HepG2 (cell line): Measurements from ENCODE around the gene CLDN7. TPM values are rescaled to one million over a fixed set of nuclear protein-coding genes. Genes with fewer than 3 reads are reported as not detected.

ENCODE experiments used
- ATAC-seq: fragments of 200-7000 bp; cut with Tn5 transposase; 3 replicates; pipeline ENCODE4 v1.9.1; 2020; ENCODE audit warnings: mild to moderate bottlenecking, moderate library complexity
- BruUV-seq: library from RNA; stranded (reverse); fragments of 400-500 nt; replicated peaks from 2 replicates; lab custom pipeline; 2021; lab: Mats Ljungman, UMichigan
- CTCF ChIA-PET: fragments of 300-600 bp; formaldehyde crosslinking; extraction: SDS; loops from one replicate; lab custom pipeline; 2021; ENCODE audit warnings: low total read pairs, inconsistent platforms, low intra/inter-chr PET ratio; lab: Yijun Ruan, JAX
- POLR2A ChIA-PET: fragments of 350-600 bp; sonication (Branson Sonifier 250); formaldehyde crosslinking; loops from one replicate; lab custom pipeline; 2020; ENCODE audit warnings: antibody characterized with exemption, inconsistent platforms; lab: Yijun Ruan, JAX
- DNase-seq: peaks from one replicate; pipeline ENCODE4 v3.0.0-alpha.2; 2015; ENCODE audit warnings: low spot score
- FAIRE-seq: peaks from 3 replicates; lab custom pipeline; 2011; peaks lifted over from hg19 to GRCh38; lab: Jason Lieb, UNC
- H2AFZ ChIP-seq: one replicate; pipeline ENCODE4 v1.6.1; 2011; ENCODE audit warnings: low read length, inconsistent platforms
- H3K27ac ChIP-seq: fragments of 300-600 bp; 3 replicates; pipeline ENCODE4 v1.8.0; 2011; ENCODE audit warnings: mixed run types, mild to moderate bottlenecking, mixed read lengths, low read length, inconsistent platforms; ENCODE audit not compliant: insufficient read depth; ENCODE audit errors: extremely low read length
- H3K27me3 ChIP-seq, 2 experiments: fragments of 200-600 bp in 1 of 2; 2 replicates in 1 of 2; 3 replicates in 1 of 2; pipeline versions ENCODE4 v1.6.0 to v1.8.0; 2011; ENCODE audit warnings: low read length in 2 of 2, mild to moderate bottlenecking in 2 of 2, moderate library complexity in 2 of 2, inconsistent platforms in 1 of 2; ENCODE audit not compliant: insufficient read depth in 2 of 2, control insufficient read depth in 1 of 2
- H3K36me3 ChIP-seq, 2 experiments: fragments of 200-600 bp in 1 of 2; replicated peaks in 1 of 2; 2 replicates in 1 of 2; 3 replicates in 1 of 2; pipeline versions ENCODE4 v1.5.1 to v1.8.0; 2011; ENCODE audit warnings: low read length in 2 of 2, inconsistent platforms in 1 of 2; ENCODE audit not compliant: insufficient read depth in 2 of 2, control insufficient read depth in 1 of 2
- H3K4me1 ChIP-seq: 2 replicates; pipeline ENCODE4 v1.5.1; 2012; ENCODE audit warnings: low read length, inconsistent platforms; ENCODE audit not compliant: insufficient read depth
- H3K4me2 ChIP-seq: 2 replicates; pipeline ENCODE4 v1.6.0; 2011; ENCODE audit warnings: low read depth, low read length, inconsistent platforms
- H3K4me3 ChIP-seq, 3 experiments: fragments of 200-600 bp in 1 of 3; sonication (generic), shearing (Covaris generic) in 1 of 3; replicated peaks in 1 of 3; 2 replicates each; pipeline ENCODE4 v1.5.1; 2011 to 2016; ENCODE audit warnings: low read length in 3 of 3, inconsistent platforms in 2 of 3, low read depth in 2 of 3, mild to moderate bottlenecking in 2 of 3, control low read depth in 1 of 3, mixed read lengths in 1 of 3; ENCODE audit not compliant: insufficient read depth in 1 of 3
- H3K79me2 ChIP-seq: one replicate; pipeline ENCODE4 v1.6.1; 2011; ENCODE audit warnings: low read length, inconsistent platforms; ENCODE audit not compliant: insufficient read depth
- H3K9ac ChIP-seq: 2 replicates; pipeline ENCODE4 v1.6.0; 2011; ENCODE audit warnings: mild to moderate bottlenecking, low read depth, low read length, inconsistent platforms; ENCODE audit not compliant: insufficient read depth
- H3K9me3 ChIP-seq: 2 replicates; pipeline ENCODE4 v1.5.1; 2012; ENCODE audit warnings: mild to moderate bottlenecking, low read length
- H4K20me1 ChIP-seq: 2 replicates; pipeline ENCODE4 v1.6.0; 2011; ENCODE audit warnings: inconsistent platforms, mild to moderate bottlenecking, low read length, moderate library complexity; ENCODE audit not compliant: insufficient read depth
- AFF4 ChIP-seq: sonication (generic); formaldehyde crosslinking; IDR thresholded peaks from 2 replicates; pipeline ENCODE4 v1.4.0; 2020; ENCODE audit warnings: missing genetic modification reagents
- HMGA1 ChIP-seq: sonication (generic); formaldehyde crosslinking; conservative IDR thresholded peaks from 2 replicates; pipeline ENCODE4 v1.4.0; 2020; ENCODE audit warnings: missing genetic modification reagents
- HNRNPL ChIP-seq: fragments of 200-400 bp; formaldehyde crosslinking; IDR thresholded peaks from 2 replicates; pipeline ENCODE4 v1.6.1; 2017; ENCODE audit warnings: mild to moderate bottlenecking, low read depth, low read length
- JUN ChIP-seq: sonication (generic); formaldehyde crosslinking; IDR thresholded peaks from 2 replicates; pipeline ENCODE4 v1.4.0; 2020; ENCODE audit warnings: mild to moderate bottlenecking, missing genetic modification reagents
- NFIB ChIP-seq: sonication (generic); formaldehyde crosslinking; IDR thresholded peaks from 2 replicates; pipeline ENCODE4 v1.9.0; 2021; ENCODE audit warnings: missing genetic modification reagents, mild to moderate bottlenecking, borderline replicate concordance
- RARG ChIP-seq: sonication (generic); formaldehyde crosslinking; IDR thresholded peaks from 2 replicates; pipeline ENCODE4 v1.4.0; 2020; ENCODE audit warnings: low read depth, mild to moderate bottlenecking, missing genetic modification reagents
- SIX4 ChIP-seq: sonication (generic); formaldehyde crosslinking; IDR thresholded peaks from 2 replicates; pipeline ENCODE4 v1.4.0; 2020; ENCODE audit warnings: missing genetic modification reagents
- ZNF138 ChIP-seq: sonication (generic); formaldehyde crosslinking; IDR thresholded peaks from 2 replicates; pipeline ENCODE4 v1.5.0; 2020; ENCODE audit warnings: mild to moderate bottlenecking, low read depth, missing genetic modification reagents
- ZNF296 ChIP-seq: sonication (generic); formaldehyde crosslinking; conservative IDR thresholded peaks from 2 replicates; pipeline ENCODE4 v1.5.0; 2020; ENCODE audit warnings: mild to moderate bottlenecking, missing genetic modification reagents
- ZNF317 ChIP-seq: sonication (generic); formaldehyde crosslinking; IDR thresholded peaks from 2 replicates; pipeline ENCODE4 v1.5.0; 2020; ENCODE audit warnings: mild to moderate bottlenecking, missing genetic modification reagents
- ZNF770 ChIP-seq: sonication (generic); formaldehyde crosslinking; IDR thresholded peaks from 2 replicates; pipeline ENCODE4 v1.5.0; 2020; ENCODE audit warnings: mild to moderate bottlenecking, missing genetic modification reagents
- ZNF816 ChIP-seq: sonication (generic); formaldehyde crosslinking; IDR thresholded peaks from 2 replicates; pipeline ENCODE4 v1.8.0; 2022; ENCODE audit warnings: missing genetic modification reagents, mild to moderate bottlenecking, borderline replicate concordance
- WGBS: methylation state at CpG from one replicate; pipeline ENCODE4 v1.1.6; 2017; ENCODE audit warnings: low lambda C conversion rate; 5-methylcytosine and 5-hydroxymethylcytosine counted together
- in situ Hi-C: cut with HindIII; loops from 2 replicates; pipeline ENCODE4 v1.10.0; 2017; ENCODE audit warnings: low pct_unique_long_range_greater_than_20kb; ENCODE audit not compliant: extremely low pct_ligation_motif_present
- intact Hi-C: fragments of 100-400 bp; cut with micrococcal nuclease; formaldehyde crosslinking; loops from one replicate; pipeline ENCODE4 v1.10.0; 2022; ENCODE audit not compliant: unreplicated experiment
- polyA plus RNA-seq, 8 experiments: library from polyadenylated mRNA; depleted of rRNA in 3 of 8; stranded (reverse) in 7 of 8; unstranded in 1 of 8; fragments of >200 nt; fragmentation: Illumina TruSeq in 4 of 8; extraction: Trizol in 4 of 8; gene quantifications; 2 replicates each; pipeline versions ENCODE4 v1.2.1 to v1.2.3, GENCODE V29; 2011 to 2016; ENCODE audit warnings: low read depth in 4 of 8, missing spikeins in 1 of 8, mixed read lengths in 1 of 8; ENCODE audit not compliant: insufficient read depth in 1 of 8
- total RNA-seq, 5 experiments: library from RNA; depleted of rRNA; stranded (reverse); fragments of >200 nt; fragmentation: Illumina TruSeq; extraction: Trizol; gene quantifications; 2 replicates each; pipeline ENCODE4 v1.2.3, GENCODE V29; 2016; ENCODE audit warnings: low read depth in 1 of 5
- TF ChIP-seq, protein P1 (sequence below): sonication (generic); formaldehyde crosslinking; conservative IDR thresholded peaks from 2 replicates; pipeline ENCODE4 v1.8.0; 2022; ENCODE audit warnings: low read depth, missing genetic modification reagents

The CLDN7 gene
- total and polyA plus RNA-seq, 2 of the 13 experiments (the other 11 are each of a cell fraction or from before 2014, with no cell fraction given), result not detected

DNA sequence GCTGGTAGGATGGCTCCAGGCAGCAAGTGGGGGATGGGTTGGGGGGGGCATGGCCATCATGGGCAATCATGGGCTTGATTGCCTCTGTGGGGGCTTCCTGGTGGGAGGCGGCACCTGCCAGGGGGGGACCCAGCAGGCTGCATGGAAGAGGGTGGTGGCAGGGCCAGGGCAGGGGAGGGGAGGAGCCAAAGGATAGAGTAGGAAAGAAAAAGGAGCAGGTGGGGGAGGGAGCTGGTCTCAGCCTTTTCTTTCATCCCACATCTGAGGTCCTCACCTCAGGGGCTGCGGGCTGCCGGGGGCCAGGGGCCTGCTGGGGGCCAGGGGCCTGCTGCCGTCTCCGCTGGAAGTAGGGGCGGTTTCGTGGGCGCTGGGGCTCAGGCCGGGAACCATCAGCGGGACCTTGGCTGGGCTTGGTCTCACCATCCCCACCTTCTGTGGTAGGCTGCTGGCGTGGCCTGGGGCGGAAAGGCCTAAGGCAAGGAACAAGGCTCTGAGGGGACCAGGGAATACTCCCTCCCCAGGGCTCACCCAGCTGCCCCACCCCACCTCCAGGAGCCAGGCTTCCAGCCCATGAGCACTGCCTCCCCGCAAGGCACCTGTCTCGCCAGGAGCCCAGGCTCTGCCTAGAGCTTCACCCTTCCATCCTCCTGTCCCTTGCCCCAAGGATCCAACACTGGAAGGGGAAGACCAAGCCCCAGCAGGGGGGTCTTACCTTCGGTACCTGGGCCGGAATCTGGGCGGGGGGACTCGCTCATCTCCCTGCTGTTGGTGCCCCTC lies 27.2 kb upstream of the CLDN7 start:
- in situ Hi-C loops (loop anchor here (10.0 kb wide), 1 partner anchor 245 kb away; the partner anchor contains the start of gene SLC16A11), intact Hi-C loops (no loop called here)
- FAIRE-seq (no peak), ATAC-seq (no peak), DNase-seq (no peak)
- H2AFZ ChIP-seq, result no peak overlapping the region
- no peak overlapping the region for H3K27ac ChIP-seq
- H3K4me2 ChIP-seq, result no peak overlapping the region
- 77% methylated on average over 6 of the region's 18 CpGs for WGBS
- no peak overlapping the region for H3K9ac ChIP-seq
- ChIA-PET CTCF (no interaction called here), POLR2A (no interaction called here)
- H3K27me3 ChIP-seq, result peaks cover 0 to 11% of the 10 kb centered on the region in 2 experiments; a peak in 2 of 5 replicates
- no peaks in the 10 kb centered on the region for H3K79me2 ChIP-seq
- peaks cover 26% of the 10 kb centered on the region for H3K4me1 ChIP-seq
- H3K9me3 ChIP-seq, result no peaks in the 10 kb centered on the region
- peaks cover 4 to 7% of the 10 kb centered on the region in 2 experiments; a peak in 3 of 5 replicates for H3K36me3 ChIP-seq
- no TSS peak for BruUV-seq
- H3K4me3 ChIP-seq, result no peak overlapping the region
- no peak for TF ChIP-seq ZNF138 (CRISPR knock-in tag)
- no peak for TF ChIP-seq AFF4 (CRISPR knock-in tag)
- no peak for TF ChIP-seq ZNF770
- no peak for TF ChIP-seq ZNF816 (CRISPR knock-in tag)
- no peak for TF ChIP-seq RARG (CRISPR knock-in tag)
- no peak for TF ChIP-seq SIX4 (CRISPR knock-in tag)
- TF ChIP-seq, protein P1, sequence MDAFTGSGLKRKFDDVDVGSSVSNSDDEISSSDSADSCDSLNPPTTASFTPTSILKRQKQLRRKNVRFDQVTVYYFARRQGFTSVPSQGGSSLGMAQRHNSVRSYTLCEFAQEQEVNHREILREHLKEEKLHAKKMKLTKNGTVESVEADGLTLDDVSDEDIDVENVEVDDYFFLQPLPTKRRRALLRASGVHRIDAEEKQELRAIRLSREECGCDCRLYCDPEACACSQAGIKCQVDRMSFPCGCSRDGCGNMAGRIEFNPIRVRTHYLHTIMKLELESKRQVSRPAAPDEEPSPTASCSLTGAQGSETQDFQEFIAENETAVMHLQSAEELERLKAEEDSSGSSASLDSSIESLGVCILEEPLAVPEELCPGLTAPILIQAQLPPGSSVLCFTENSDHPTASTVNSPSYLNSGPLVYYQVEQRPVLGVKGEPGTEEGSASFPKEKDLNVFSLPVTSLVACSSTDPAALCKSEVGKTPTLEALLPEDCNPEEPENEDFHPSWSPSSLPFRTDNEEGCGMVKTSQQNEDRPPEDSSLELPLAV (CRISPR knock-in tag), result no peak
- no peak for TF ChIP-seq HNRNPL
- no peak for TF ChIP-seq ZNF317 (CRISPR knock-in tag)
- TF ChIP-seq ZNF296 (CRISPR knock-in tag), result no peak
- no peak for TF ChIP-seq NFIB (CRISPR knock-in tag)
- TF ChIP-seq JUN (CRISPR knock-in tag), result no peak
- no peak for TF ChIP-seq HMGA1 (CRISPR knock-in tag)
- no peaks in the 10 kb centered on the region for H4K20me1 ChIP-seq
